ENCODE results near the gene DPH7. TPM values are rescaled to one million over a fixed set of nuclear protein-coding genes. Genes with fewer than 3 reads are reported as not detected.

The DPH7 gene
- polyA plus RNA-seq, 2 of the 4 experiments (the other 2 are of a cell fraction), result 26.7 to 35.2 TPM

GRCh38 chr9:137611623-137612609 is 33.2 kb upstream of the DPH7 start (continued):
- TF ChIP-seq, protein P1, sequence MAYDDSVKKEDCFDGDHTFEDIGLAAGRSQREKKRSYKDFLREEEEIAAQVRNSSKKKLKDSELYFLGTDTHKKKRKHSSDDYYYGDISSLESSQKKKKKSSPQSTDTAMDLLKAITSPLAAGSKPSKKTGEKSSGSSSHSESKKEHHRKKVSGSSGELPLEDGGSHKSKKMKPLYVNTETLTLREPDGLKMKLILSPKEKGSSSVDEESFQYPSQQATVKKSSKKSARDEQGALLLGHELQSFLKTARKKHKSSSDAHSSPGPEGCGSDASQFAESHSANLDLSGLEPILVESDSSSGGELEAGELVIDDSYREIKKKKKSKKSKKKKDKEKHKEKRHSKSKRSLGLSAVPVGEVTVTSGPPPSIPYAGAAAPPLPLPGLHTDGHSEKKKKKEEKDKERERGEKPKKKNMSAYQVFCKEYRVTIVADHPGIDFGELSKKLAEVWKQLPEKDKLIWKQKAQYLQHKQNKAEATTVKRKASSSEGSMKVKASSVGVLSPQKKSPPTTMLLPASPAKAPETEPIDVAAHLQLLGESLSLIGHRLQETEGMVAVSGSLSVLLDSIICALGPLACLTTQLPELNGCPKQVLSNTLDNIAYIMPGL (CRISPR knock-in tag; IDR thresholded peaks at IDR 0.05; ENCODE audit: borderline replicate concordance), result no peak
- TF ChIP-seq POLR2AphosphoS2 (conservative IDR thresholded peaks at IDR 0.05; ENCODE audit: low read length) (no peak), SMC3 (IDR thresholded peaks at IDR 0.05) (no peak), JUN (IDR thresholded peaks at IDR 0.05) (peak in 1 of 2 experiments; percentile 58; a peak in 2 of 5 replicates), MAX (IDR thresholded peaks at IDR 0.05) (peak; percentile 35; the same call in 1 of the 2 replicates), POLR2A (IDR thresholded peaks at IDR 0.05; ENCODE audit: low read length) (peak; percentile 48), ZSCAN20 (CRISPR knock-in tag; IDR thresholded peaks at IDR 0.05) (no peak), EHF (CRISPR knock-in tag; IDR thresholded peaks at IDR 0.05) (no peak), HOXB13 (CRISPR knock-in tag; IDR thresholded peaks at IDR 0.05; ENCODE audit: low read depth) (no peak), KDM1A (IDR thresholded peaks at IDR 0.05; ENCODE audit: low read depth) (no peak), MAZ (IDR thresholded peaks at IDR 0.05; ENCODE audit: borderline replicate concordance, low read depth, low read length) (no peak), RFX5 (IDR thresholded peaks at IDR 0.05) (no peak), GATA3 (IDR thresholded peaks at IDR 0.05; ENCODE audit: borderline replicate concordance) (no peak), HEYL (CRISPR knock-in tag; IDR thresholded peaks at IDR 0.05) (no peak), EP300 (IDR thresholded peaks at IDR 0.05) (no peak), TFCP2L1 (CRISPR knock-in tag; IDR thresholded peaks at IDR 0.05) (peak; percentile 52; the same call in 1 of the 2 replicates), FOSB (CRISPR knock-in tag; IDR thresholded peaks at IDR 0.05) (no peak), RNF2 (IDR thresholded peaks at IDR 0.05; ENCODE audit: borderline replicate concordance, low read depth) (no peak), CBX2 (IDR thresholded peaks at IDR 0.05; ENCODE audit: borderline replicate concordance, low read depth) (no peak), FOSL2 (IDR thresholded peaks at IDR 0.05) (no peak), FOSL2 (CRISPR knock-in tag; IDR thresholded peaks at IDR 0.05) (peak; percentile 83), E2F6 (IDR thresholded peaks at IDR 0.05; ENCODE audit: borderline replicate concordance, low read depth) (no peak), BHLHE40 (IDR thresholded peaks at IDR 0.05; ENCODE audit: low read depth, low read length) (peak; percentile 48; the same call in 1 of the 2 replicates)
- TF ChIP-seq, protein P2, sequence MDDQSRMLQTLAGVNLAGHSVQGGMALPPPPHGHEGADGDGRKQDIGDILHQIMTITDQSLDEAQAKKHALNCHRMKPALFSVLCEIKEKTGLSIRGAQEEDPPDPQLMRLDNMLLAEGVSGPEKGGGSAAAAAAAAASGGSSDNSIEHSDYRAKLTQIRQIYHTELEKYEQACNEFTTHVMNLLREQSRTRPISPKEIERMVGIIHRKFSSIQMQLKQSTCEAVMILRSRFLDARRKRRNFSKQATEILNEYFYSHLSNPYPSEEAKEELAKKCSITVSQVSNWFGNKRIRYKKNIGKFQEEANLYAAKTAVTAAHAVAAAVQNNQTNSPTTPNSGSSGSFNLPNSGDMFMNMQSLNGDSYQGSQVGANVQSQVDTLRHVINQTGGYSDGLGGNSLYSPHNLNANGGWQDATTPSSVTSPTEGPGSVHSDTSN (IDR thresholded peaks at IDR 0.05), result no peak

GRCh38 chr9:137610944-137611343 is 32.2 kb upstream of the DPH7 start:
- WGBS (ENCODE audit: missing lambda C conversion rate), result 93% methylated on average over 6 of the region's 6 CpGs
- Histone ChIP-seq H3K4me3 (no peak overlapping the region), H3K9me3 (no peaks in the 10 kb centered on the region), H3K4me1 (peaks cover 43% of the 10 kb centered on the region), H3K27ac (peak overlapping the region; percentile 81 to 88; a peak in 5 of 6 replicates), H3K4me2 (no peak overlapping the region; the same call in 2 of the 3 replicates)
- ATAC-seq (no peak), FAIRE-seq (no peak), DNase-seq (ENCODE audit: low read depth in 1 of 2, low spot score in 1 of 2) (no peak)
- POLR2A ChIA-PET, result interaction anchor here (0.5 kb wide), 1 partner anchor 20 kb away, joined by 4 read pairs; no protein-coding TSS in a partner anchor
- CTCF ChIA-PET, result interaction anchor here (1.1 to 1.7 kb wide), 4 partner anchors 10 to 62 kb away, joined by 3 to 5 read pairs (median 4); partner anchors contain the start of gene DPH7
- no peak for TF ChIP-seq JUNB (IDR thresholded peaks at IDR 0.05)
- no peak for TF ChIP-seq KDM5A (IDR thresholded peaks at IDR 0.05)
- TF ChIP-seq, protein P3, sequence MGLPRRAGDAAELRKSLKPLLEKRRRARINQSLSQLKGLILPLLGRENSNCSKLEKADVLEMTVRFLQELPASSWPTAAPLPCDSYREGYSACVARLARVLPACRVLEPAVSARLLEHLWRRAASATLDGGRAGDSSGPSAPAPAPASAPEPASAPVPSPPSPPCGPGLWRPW (IDR thresholded peaks at IDR 0.05), result no peak
- TF ChIP-seq MAFK (IDR thresholded peaks at IDR 0.05; ENCODE audit: partially characterized antibody), result no peak
- TF ChIP-seq NR3C1 (IDR thresholded peaks at IDR 0.05), result no peak
- no peak for TF ChIP-seq GATA3 (IDR thresholded peaks at IDR 0.05; ENCODE audit: borderline replicate concordance)
- no peak for TF ChIP-seq ELK1 (IDR thresholded peaks at IDR 0.05; ENCODE audit: low read depth, low read length)
- TF ChIP-seq CBX2 (IDR thresholded peaks at IDR 0.05; ENCODE audit: borderline replicate concordance, low read depth), result no peak
- no peak for TF ChIP-seq FOSB (CRISPR knock-in tag; IDR thresholded peaks at IDR 0.05)
- no peak for TF ChIP-seq NPAS2 (CRISPR knock-in tag; IDR thresholded peaks at IDR 0.05; ENCODE audit: borderline replicate concordance)

Measured in A549 (cell line).